ENCODE data around the gene ZNF783. TPM values are rescaled to one million over a fixed set of nuclear protein-coding genes. Genes with fewer than 3 reads are reported as not detected.

The ZNF783 gene
- total and polyA plus RNA-seq, 2 experiments from 2014 or later = 7.8 to 7.9 TPM

DNA sequence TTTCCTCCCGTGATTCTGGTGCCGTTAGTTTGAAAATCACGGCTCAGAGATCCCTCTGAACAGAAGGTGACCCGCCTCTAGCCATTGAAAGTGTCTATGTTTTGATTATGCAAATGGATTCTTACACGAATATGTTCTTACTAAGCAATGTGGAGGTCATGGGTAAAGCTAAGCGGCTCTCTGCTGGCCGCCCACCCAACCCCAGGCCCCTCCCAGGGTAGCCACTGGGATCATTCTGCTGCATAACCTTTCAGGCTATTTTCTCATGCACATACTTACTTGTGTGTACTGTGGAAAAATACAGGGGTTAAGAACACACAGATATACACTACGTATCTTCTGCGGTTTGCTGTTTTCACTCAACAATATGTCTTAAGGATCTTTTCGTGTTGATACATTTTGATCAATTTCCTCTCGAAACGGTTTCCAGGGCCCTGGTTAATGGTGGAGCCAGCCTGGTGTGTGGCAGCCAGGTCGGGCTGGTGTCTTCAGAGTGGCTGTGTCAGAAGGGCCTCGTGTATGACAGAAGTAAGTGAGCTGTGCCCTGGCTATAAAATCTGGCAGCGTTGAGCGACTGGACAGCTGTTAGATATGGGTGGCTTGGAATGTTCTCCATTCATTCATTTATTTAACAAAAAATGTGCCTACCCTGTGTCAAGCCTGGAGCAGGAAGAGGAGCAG lies 29.9 kb downstream of the ZNF783 start:
- TF ChIP-seq CTCF (IDR thresholded peaks at IDR 0.05; ENCODE audit: poor library complexity) = no peak
- TF ChIP-seq EZH2phosphoT487 (IDR thresholded peaks at IDR 0.05; ENCODE audit: low read depth, severe bottlenecking, unreplicated experiment) = no peak
- no peak for TF ChIP-seq EZH2 (IDR thresholded peaks at IDR 0.05; ENCODE audit: borderline replicate concordance)
- no peak for DNase-seq (ENCODE audit: low spot score)
- Histone ChIP-seq H4K20me1 (ENCODE audit: insufficient read depth, poor library complexity, severe bottlenecking) (no peaks in the 10 kb centered on the region), H3K27me3 (no peaks in the 10 kb centered on the region), H3K27ac (no peak overlapping the region), H3K9me3 (ENCODE audit: low read depth) (no peaks in the 10 kb centered on the region), H3K4me3 (no peak overlapping the region), H3K4me2 (no peak overlapping the region), H3K9me2 (replicated peaks; ENCODE audit: insufficient read depth) (no peaks in the 10 kb centered on the region), H3K4me1 (ENCODE audit: insufficient read depth) (no peaks in the 10 kb centered on the region), H3K36me3 (replicated peaks; ENCODE audit: insufficient read depth, low read depth) (no peaks in the 10 kb centered on the region), H3K79me2 (no peaks in the 10 kb centered on the region), H2AFZ (no peak overlapping the region)
- 90% methylated on average over 16 of the region's 16 CpGs for WGBS (ENCODE audit: low lambda C conversion rate, missing lambda C conversion rate)

DNA sequence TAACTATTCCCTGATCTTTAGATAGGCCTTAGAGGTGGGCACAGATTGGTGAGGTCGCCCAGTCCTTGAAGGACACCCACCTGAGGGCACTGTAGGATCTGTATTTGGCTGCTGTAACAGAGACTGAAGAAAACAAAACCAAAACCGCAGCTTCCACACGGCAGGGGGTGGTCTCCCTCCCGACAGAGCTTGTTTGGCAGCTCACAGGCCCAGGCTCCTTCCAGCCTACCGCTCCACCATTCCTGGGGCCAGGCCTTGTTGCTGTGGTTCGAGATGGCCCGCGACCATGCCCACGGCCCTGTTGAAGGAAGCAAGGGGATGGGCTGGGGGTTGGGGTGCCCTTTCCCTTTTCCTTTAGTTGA lies 30.4 kb downstream of the ZNF783 start:
- no peak overlapping the region for H3K4me2 ChIP-seq
- no peaks in the 10 kb centered on the region for H3K36me3 ChIP-seq (replicated peaks; ENCODE audit: insufficient read depth, low read depth)
- no peak for DNase-seq (ENCODE audit: low spot score)
- no peak for TF ChIP-seq EZH2 (IDR thresholded peaks at IDR 0.05; ENCODE audit: borderline replicate concordance)
- no peak for TF ChIP-seq CTCF (IDR thresholded peaks at IDR 0.05; ENCODE audit: poor library complexity)
- no peak for TF ChIP-seq EZH2phosphoT487 (IDR thresholded peaks at IDR 0.05; ENCODE audit: low read depth, severe bottlenecking, unreplicated experiment)
- no peaks in the 10 kb centered on the region for H3K79me2 ChIP-seq
- WGBS (ENCODE audit: low lambda C conversion rate, missing lambda C conversion rate) = 79% methylated on average over 9 of the region's 9 CpGs
- H4K20me1 ChIP-seq (ENCODE audit: insufficient read depth, poor library complexity, severe bottlenecking) = no peaks in the 10 kb centered on the region
- H3K9me2 ChIP-seq (replicated peaks; ENCODE audit: insufficient read depth) = no peaks in the 10 kb centered on the region
- H3K4me3 ChIP-seq = no peak overlapping the region
- no peak overlapping the region for H3K27ac ChIP-seq
- H3K9me3 ChIP-seq (ENCODE audit: low read depth) = no peaks in the 10 kb centered on the region
- H3K4me1 ChIP-seq (ENCODE audit: insufficient read depth) = no peaks in the 10 kb centered on the region
- H2AFZ ChIP-seq = no peak overlapping the region
- H3K27me3 ChIP-seq = no peaks in the 10 kb centered on the region

DNA sequence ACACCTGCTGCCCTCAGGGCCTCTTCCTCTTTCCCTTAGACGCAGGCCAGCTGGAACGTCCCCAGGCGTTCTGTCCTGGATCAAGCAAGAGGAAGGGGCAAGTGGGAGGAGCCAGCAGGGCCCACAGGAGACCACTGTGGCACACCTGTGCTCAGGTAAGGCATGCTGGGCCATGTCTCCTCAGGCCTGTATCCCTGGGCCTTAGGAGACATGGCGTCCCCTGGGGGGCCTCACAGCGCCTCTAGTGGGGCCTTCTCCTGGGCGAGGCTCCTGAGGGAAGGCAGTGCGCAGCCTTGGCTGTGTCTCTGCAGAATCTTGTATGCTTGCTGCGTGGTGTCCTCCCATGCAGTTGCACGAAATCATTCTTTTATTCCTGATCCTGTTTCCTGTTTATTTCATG lies 31.3 kb downstream of the ZNF783 start:
- Histone ChIP-seq H3K4me3 (no peak overlapping the region), H3K27ac (no peak overlapping the region), H3K9me3 (ENCODE audit: low read depth) (no peaks in the 10 kb centered on the region), H3K27me3 (no peaks in the 10 kb centered on the region), H3K9me2 (replicated peaks; ENCODE audit: insufficient read depth) (no peaks in the 10 kb centered on the region), H3K4me1 (ENCODE audit: insufficient read depth) (no peaks in the 10 kb centered on the region), H4K20me1 (ENCODE audit: insufficient read depth, poor library complexity, severe bottlenecking) (no peaks in the 10 kb centered on the region), H3K36me3 (replicated peaks; ENCODE audit: insufficient read depth, low read depth) (no peaks in the 10 kb centered on the region), H3K79me2 (no peaks in the 10 kb centered on the region), H3K4me2 (no peak overlapping the region), H2AFZ (no peak overlapping the region)
- DNase-seq (ENCODE audit: low spot score) = no peak
- TF ChIP-seq EZH2 (IDR thresholded peaks at IDR 0.05; ENCODE audit: borderline replicate concordance) (no peak), EZH2phosphoT487 (IDR thresholded peaks at IDR 0.05; ENCODE audit: low read depth, severe bottlenecking, unreplicated experiment) (no peak), CTCF (IDR thresholded peaks at IDR 0.05; ENCODE audit: poor library complexity) (no peak)
- WGBS (ENCODE audit: low lambda C conversion rate, missing lambda C conversion rate) = 89% methylated on average over 9 of the region's 9 CpGs

Measured in hepatocyte (in vitro differentiated cells).